ENCODE results near the gene SERPINB13. TPM values are rescaled to one million over a fixed set of nuclear protein-coding genes. Genes with fewer than 3 reads are reported as not detected.

The SERPINB13 gene
- total and polyA plus RNA-seq, 8 donors = not detected

GRCh38 chr18:63570721-63571120 is 16.4 kb upstream of the SERPINB13 start:
- H3K4me3 ChIP-seq = no peak overlapping the region
- no peaks in the 10 kb centered on the region for H3K4me1 ChIP-seq
- no peak overlapping the region for H3K27ac ChIP-seq
- TF ChIP-seq CTCF (IDR thresholded peaks at IDR 0.05) = no peak
- intact Hi-C loops (cut with DNase I) = no loop called here
- H3K36me3 ChIP-seq = no peaks in the 10 kb centered on the region
- ATAC-seq (no peak), DNase-seq (peak in 2 of 4 donors; percentile 10 to 24)
- no peaks in the 10 kb centered on the region for H3K27me3 ChIP-seq
- no peaks in the 10 kb centered on the region for H3K9me3 ChIP-seq

- intact Hi-C loops (cut with DNase I) = loop anchor here in 1 of 2 donors (5.0 kb wide), 1 partner anchor 58 kb away; no protein-coding TSS in a partner anchor
- ATAC-seq = no peak
Measured at GRCh38 chr18:63575681-63576080, 11.5 kb upstream of the SERPINB13 start.

GRCh38 chr18:63578357-63578958 is 8.7 kb upstream of the SERPINB13 start:
- peak; percentile 82 for ATAC-seq
- H3K36me3 ChIP-seq = no peaks in the 10 kb centered on the region
- intact Hi-C loops (cut with DNase I) = loop anchor here in 1 of 2 donors (5.0 kb wide), 1 partner anchor 61 kb away; no protein-coding TSS in a partner anchor
- no peaks in the 10 kb centered on the region for H3K27me3 ChIP-seq
- peak; percentile 54 to 61 for TF ChIP-seq CTCF (IDR thresholded peaks at IDR 0.05)
- H3K4me3 ChIP-seq = no peak overlapping the region
- H3K4me1 ChIP-seq = peaks cover 0 to 7% of the 10 kb centered on the region in 2 donors
- DNase-seq = peak in 2 of 4 donors; percentile 8 to 37
- no peaks in the 10 kb centered on the region for H3K9me3 ChIP-seq
- H3K27ac ChIP-seq = no peak overlapping the region

More at GRCh38 chr18:63575681-63576080, 11.5 kb upstream of the SERPINB13 start:
- Histone ChIP-seq H3K27me3 (no peaks in the 10 kb centered on the region), H3K9me3 (no peaks in the 10 kb centered on the region), H3K4me1 (peaks cover 0 to 7% of the 10 kb centered on the region in 2 donors), H3K4me3 (no peak overlapping the region), H3K36me3 (no peaks in the 10 kb centered on the region), H3K27ac (no peak overlapping the region)
- no peak for DNase-seq
- TF ChIP-seq CTCF (IDR thresholded peaks at IDR 0.05) = no peak

GRCh38 chr18:63579616-63580015 is 7.5 kb upstream of the SERPINB13 start:
- H3K27me3 ChIP-seq = no peaks in the 10 kb centered on the region
- intact Hi-C loops (cut with DNase I) = loop anchor here in 1 of 2 donors (5.0 kb wide), 1 partner anchor 62 kb away; no protein-coding TSS in a partner anchor
- no peak for DNase-seq
- H3K9me3 ChIP-seq = no peaks in the 10 kb centered on the region
- no peaks in the 10 kb centered on the region for H3K36me3 ChIP-seq
- H3K4me1 ChIP-seq = peaks cover 0 to 7% of the 10 kb centered on the region in 2 donors
- TF ChIP-seq CTCF (IDR thresholded peaks at IDR 0.05) = no peak
- H3K4me3 ChIP-seq = no peak overlapping the region
- ATAC-seq = no peak
- peak overlapping the region in 1 of 2 donors; percentile 50 for H3K27ac ChIP-seq

GRCh38 chr18:63585988-63586387 is 1.2 kb upstream of the SERPINB13 start:
- TF ChIP-seq CTCF (IDR thresholded peaks at IDR 0.05) = no peak
- H3K27ac ChIP-seq = no peak overlapping the region
- no peaks in the 10 kb centered on the region for H3K36me3 ChIP-seq
- H3K27me3 ChIP-seq = no peaks in the 10 kb centered on the region
- no peak for DNase-seq
- peaks cover 0 to 3% of the 10 kb centered on the region in 2 donors for H3K9me3 ChIP-seq
- intact Hi-C loops (cut with DNase I) = no loop called here
- no peak for ATAC-seq
- H3K4me1 ChIP-seq = peaks cover 0 to 7% of the 10 kb centered on the region in 2 donors
- H3K4me3 ChIP-seq = no peak overlapping the region
